GM18502 (cell line): ENCODE results near the gene NEDD4L.
"Not testable (repeated sequence)": the region's sequence is repeated elsewhere in the genome, so short reads cannot be mapped to it uniquely, and the experiment has no call there.

Experiments
- ATAC-seq: cut with Tn5 transposase; IDR thresholded peaks from one replicate; pipeline ENCODE4 v1.9.1; 2021; ENCODE audit warnings: mild to moderate bottlenecking; ENCODE audit not compliant: unreplicated experiment, poor library complexity

Gene NEDD4L

DNA sequence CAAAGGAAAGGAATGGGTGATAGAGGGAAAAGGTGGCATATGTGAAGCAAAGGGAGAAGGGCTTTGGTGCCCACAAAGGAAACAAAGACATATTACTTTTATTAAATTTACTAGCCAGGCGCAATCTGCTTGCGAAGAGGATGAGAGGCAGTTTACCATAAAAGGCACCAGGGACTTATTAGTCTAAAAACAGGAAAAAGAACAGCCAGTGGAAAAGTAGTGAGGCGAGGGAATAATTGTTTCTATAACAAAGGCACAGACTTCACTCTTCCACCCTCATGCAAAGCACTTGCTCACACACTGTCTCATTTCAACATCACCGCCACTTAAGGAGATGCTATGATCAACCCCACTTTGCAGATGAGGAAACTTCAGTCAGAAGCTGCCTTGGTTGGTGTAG, 374.3 kb downstream of the NEDD4L start:
- no peak for ATAC-seq

DNA sequence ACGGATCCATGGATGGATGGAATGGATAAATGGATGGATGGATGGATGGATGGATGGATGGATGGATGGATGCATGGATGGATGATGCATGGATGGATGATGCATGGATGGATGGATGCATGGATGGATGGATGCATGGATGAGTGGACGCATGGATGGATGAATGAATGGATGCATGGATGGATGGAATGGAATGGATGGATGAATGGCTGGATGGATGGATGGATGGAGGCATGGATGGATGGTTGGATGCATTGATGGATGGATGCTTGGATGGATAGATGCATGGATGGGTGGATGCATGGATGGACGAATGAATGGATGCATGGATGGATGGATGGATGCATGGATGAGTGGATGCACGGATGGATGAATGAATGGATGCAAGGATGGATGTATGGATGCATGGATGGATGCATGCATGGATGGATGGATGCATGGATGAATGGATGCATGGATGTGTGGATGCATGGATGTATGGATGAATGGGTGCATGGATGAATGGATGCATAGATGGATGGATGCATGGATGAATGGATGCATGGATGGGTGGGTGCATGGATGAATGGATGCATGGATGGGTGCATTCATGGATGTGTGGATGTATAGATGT, 375.7 kb downstream of the NEDD4L start:
- no peak for ATAC-seq

DNA sequence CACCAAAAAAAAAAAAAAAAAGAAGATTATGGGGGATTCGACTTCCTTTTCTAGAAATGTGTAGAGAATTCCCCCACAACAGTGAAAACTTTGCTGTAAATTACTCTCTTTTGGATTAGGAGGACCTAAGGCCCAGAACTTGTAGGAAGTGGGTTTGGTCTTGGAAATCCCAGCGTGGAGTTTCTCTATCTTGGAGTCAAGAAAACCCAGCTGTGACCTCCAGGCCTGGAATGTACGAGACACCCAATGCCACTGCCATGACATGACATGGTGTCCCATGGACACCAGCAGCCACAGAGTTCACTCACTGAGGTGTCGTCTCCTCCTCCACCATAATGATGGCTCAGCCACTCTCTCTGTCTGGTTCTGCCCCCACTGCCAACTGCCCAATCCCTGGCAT, 382.6 kb downstream of the NEDD4L start:
- ATAC-seq = no peak

DNA sequence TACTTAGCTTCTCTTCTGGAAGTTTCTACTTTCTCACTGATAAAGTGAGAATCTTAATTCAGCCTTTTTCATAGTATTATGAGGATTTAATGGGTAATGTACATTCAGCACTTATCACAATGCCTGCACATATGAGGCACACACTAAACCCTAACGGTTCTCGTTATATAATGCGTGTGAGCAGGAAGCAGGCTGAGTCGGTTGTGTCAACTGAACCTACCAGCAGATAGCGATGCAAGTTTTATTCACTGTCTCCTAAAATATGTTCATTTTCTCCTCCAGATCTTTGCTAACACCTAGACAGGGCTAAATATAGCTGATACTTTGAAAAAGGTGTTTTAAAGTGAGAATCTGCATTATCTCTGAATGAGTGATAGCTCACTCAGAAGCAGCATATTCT, 383.3 kb downstream of the NEDD4L start:
- ATAC-seq = no peak

DNA sequence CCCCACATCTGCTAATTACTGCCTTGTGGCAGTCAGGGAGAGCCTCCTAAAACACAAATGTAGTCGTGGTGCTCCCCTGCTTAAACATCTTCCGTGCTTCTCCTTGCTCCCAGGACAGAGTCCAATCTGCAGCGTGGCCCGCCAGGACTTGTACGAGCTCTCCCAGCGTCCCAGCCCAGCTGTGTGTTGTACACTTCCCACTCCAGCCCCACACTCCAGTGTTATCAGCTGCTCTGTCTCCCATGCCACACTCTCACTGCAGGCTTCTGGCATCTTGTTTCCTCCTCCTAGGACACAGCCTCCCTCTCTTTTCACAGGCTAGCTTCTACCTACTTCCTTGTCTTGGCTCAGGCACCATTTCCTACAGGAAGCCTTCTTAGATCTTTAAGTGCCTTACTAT, 385.4 kb downstream of the NEDD4L start:
- no peak for ATAC-seq

DNA sequence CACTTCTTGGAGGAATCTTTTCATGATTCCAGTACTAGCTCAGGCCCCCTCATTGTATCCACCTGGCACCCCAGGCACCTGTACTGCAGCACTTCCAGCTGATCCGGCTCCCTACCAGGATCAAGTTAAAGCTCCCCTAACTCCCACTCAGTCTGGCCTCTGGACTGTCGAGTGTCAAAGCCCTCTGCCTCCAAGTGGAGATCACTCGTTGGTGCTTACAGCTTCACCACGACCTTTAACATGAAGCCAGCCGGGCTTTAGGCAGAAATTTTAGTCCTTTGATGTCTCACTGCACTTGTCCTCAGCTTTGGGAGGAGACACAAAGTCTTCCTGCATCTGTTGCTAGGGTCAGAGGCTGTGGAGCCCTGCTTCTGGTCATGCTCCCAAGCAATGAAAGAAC, 387.2 kb downstream of the NEDD4L start:
- ATAC-seq = no peak

DNA sequence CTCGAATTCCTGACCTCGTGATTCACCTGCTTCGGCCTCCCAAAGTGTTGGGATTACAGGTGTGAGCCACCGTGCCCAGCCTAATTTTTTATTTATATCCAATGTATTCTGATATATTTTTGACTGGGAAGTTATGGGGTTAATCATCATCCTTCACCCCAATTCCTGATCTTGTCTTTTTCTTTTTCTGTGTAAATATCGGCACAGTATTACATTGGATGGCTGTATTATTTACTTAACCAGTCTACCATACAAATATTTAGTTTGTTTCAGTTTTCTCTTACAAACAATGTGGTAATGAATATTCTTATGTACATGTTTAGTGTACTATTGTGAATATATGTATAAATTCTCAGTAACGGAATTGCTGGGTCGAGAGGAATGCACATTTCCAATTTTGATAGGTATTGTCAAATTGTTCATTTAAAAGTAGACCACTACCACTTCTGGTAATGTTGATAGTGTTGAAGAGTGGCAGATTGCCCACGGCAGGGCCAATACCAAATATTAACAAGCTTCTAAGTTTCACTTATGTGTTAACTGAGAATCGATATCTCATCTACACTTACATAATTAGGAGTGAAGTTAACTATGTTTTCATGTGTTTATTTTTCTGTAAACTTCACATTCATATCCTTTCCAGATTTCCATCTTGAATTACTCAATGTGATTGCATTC, 388.2 kb downstream of the NEDD4L start:
- ATAC-seq = no peak

DNA sequence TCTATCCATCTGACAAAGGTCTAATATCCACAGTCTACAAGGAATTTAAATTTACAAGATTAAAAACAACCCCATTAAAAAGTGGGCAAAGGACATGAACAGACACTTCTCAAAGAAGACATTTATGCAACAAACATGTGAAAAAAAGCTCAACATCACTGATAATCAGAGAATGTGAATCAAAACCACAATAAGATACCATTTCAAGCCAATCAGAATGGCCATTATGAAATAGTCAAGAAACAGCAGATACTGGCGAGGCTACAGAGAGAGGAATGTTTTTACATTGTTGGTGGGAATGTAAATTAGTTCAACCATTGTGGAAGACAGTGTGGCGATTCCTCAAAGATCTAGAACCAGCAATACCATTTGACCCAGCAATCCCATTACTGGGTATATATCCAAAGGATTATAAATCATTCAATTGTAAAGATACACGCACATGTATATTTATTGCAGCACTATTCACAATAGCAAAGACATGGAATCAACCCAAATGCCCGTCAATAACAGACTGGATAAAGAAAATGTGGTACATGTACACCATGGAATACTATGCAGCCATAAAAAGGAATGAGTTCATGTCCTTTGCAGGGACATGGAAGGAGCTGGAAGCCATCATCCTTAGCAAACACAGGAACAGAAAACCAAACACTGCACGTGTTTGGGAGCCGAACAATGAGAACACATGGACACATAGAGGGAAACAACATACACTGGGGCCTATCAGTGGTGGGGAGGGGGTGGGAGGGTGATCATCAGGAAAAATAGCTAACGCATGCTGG, 391.4 kb downstream of the NEDD4L start:
- not testable (repeated sequence) for ATAC-seq

DNA sequence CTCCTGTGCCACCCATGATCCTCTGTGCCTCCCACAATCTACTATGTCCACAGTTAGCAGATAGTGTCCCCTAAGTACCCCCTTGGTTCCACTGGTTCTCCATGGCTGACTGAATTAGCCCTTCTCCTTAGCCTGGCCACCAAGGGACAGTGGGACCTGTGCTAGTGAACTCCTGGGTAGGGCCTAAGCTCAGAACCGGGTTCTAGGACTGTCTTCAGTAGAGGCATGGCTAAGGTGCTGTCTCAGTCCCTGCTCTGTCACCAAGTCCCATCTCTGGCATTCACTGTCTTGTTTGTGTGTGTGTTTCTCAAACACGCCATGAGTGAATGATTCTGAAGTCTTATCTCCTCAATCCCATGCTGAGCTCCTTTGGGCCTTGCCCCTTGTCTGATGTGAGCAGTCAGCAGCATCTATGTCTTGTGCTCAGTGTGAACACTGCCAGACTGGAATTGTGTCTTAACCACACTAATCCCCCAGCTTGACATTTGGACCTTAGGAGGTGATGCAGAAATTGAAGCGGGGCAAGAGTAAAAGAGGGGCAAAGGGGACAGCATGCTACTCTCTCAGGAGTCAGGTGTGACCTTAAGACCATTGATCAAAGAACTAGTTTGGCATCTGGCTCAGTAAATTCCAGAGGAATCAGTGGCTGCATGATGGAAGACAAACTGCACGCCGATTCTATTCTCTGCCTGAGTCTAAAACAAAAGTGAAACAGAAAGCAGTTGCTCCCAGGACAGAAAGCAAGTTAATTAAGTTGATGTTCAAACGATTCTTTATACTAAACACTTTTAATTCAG, 394.3 kb downstream of the NEDD4L start:
- no peak for ATAC-seq

DNA sequence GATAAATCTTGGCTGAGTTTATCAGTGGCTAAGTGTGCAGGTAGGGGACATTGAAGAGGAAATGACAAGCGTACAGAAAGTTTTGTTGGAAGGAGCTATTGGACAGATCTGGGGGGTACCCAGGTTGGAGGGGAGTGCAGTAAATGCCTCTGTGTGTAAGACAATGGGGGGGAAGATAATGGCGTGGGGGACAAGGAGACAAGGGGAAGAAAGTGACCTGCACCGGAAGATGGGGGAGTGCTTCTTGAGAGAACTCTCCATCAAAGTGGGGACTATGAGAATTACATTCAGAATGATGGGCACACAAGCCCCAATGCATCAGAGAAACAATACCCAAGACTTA, 394.9 kb downstream of the NEDD4L start:
- ATAC-seq = no peak

DNA sequence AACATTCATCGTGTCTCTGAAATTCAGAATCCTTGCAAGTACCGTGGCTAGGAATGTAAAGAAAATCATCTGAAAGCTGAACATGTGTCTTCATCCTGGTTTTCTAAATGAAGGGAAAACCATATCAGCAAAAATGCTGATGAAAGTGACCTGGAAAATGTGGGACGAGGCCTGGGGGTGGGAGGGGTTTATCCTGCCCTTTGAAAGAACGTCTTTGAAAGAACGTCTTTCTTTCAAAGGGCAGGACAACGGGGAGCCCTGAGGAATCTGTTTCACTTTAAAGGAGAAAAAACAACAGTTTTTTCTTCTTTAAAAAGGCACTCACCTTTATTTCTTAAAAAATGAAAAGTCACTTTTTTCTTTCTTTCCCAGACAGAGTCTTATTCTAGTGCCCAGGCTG, 399.6 kb downstream of the NEDD4L start:
- no peak for ATAC-seq

DNA sequence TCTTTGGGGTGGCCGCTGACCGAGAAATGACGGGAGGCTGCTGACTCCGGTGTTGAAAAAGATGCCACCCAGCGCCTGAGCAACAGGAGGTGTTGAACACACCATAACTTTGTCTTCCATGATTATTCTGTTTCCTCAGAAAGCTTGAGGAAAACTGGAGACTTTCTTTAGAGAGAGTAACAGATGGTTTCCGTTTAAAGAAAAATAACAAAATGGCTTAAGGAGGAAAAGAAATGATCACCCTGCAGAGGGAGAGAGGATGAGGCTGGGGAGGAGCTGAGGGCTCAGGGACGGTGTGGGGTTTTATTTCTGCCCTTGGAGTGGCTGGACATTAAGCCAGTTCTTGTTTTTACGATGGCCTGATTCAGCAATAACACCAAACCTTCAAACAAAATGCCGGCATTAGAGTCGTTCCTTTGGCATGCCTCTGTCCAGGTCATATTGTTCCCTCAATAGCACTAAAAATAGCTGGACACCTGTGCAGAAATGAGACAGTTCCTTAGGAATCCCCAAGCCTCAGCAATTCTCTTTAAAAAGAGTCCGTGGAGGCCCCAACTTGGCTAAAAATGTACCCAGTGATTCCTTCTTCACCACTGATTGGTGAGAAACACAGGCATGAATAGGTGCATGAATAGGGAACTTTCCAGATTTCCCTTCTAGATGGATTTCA, 402.5 kb downstream of the NEDD4L start:
- no peak for ATAC-seq

DNA sequence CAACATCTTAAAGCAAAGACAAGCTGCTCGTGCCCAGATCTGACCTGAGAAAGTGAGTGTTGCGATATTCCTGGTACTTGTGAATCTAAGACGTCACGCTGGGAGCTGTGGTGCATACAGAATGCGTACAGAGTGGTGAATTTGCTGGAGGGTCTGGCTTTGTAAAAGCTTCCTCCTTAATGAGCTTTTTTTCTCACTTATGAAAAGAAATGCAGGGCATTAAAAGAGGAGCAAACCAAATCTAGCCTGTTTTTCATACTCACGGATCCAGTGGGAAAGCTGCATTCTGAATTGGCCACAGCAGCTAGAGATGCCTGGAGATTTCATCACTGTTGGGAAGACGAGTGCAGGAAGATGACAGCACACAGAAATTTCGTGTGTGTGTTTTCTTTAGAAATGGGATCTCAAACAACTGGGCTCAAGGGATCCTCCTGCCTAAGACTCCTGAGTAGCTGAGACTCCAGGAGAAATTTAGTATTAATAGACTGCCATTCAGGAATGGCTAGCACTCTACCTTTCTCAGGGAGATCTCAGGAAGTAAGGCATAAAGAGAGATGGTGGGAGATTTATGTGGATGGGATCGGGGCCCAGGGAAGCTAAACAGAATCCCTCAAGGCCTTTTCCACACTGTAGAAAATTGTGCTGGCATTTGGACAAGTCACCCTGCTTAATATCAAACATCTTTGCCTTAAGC, 403.5 kb downstream of the NEDD4L start:
- ATAC-seq = no peak

DNA sequence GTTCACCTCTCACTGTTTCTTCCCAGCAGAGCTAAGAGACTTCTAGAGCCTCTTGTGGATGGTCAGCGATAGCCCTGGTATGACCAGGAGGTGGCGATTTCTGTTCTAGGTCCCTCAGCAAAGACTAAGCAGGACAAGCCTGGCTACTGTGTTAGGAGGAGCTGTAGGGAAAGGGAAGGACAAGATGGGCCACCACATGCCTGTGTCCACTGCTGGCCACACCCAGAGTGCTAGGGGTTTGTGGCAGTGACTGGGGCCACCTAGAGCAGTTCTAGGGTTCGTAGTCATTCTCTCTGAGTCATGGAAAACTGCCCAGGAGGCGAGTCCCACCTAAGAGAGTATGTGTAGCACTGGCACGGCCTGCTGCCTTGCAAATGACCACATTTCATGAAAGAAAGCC, 405.4 kb downstream of the NEDD4L start:
- ATAC-seq = no peak
